Measurements from ENCODE around the gene ARHGDIB. TPM values are rescaled to one million over a fixed set of nuclear protein-coding genes. Genes with fewer than 3 reads are reported as not detected.

ARHGDIB gene
- polyA plus RNA-seq, 3 donors, result 50.2 to 56.4 (median 50.4) TPM

GRCh38 chr12:14902465-14902864, 58.9 kb downstream of the ARHGDIB start:
- no peak for DNase-seq

DNA sequence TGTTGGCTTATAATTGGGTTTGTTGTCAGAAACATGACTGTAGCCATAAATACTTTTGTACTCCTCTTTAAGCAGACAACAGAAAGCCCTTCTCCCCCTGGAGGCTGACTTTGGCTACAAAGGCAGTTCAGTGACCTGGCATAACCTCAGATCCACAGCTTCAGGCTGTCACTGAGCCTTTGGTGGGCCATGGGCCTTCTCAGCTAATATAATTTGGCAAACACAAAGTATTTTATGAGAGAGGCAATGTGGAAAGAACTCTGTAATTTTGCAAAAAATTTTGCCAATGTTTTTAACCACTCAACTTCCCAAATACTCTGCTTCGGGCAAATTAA, 60.2 kb downstream of the ARHGDIB start:
- no peak for DNase-seq

DNA sequence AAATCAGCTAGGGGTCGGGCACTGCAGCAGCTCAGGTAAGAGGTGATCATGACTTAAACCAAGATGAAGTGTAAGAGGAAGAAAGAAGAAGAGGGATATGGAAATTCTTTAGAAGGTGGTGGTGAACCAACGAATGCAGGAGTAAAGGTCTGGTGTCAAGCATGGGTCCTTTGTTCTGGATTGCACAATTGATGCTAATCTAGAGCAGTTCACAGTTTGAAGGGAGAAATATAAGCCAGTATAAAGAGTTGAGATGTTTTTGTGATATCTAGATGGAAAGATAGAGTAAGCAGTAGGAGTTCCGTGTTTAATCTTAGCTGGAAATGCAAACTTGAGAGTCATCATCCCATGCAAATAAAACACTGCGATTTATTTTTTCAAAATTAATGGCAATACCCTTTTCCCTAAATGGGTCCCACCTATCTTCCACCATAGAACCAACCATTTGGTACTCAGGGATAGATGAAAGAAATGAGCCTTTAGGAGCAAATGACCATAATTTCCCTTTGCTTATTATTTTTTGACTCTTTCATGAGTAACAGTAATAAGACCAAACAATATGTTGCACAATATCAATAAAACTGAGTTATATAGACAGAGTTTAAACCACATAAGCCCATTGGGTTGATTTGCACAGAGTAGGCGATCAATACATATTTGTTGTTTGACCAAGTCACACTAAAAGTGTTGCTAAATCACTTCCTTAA, 60.7 kb downstream of the ARHGDIB start:
- no peak for DNase-seq

DNA sequence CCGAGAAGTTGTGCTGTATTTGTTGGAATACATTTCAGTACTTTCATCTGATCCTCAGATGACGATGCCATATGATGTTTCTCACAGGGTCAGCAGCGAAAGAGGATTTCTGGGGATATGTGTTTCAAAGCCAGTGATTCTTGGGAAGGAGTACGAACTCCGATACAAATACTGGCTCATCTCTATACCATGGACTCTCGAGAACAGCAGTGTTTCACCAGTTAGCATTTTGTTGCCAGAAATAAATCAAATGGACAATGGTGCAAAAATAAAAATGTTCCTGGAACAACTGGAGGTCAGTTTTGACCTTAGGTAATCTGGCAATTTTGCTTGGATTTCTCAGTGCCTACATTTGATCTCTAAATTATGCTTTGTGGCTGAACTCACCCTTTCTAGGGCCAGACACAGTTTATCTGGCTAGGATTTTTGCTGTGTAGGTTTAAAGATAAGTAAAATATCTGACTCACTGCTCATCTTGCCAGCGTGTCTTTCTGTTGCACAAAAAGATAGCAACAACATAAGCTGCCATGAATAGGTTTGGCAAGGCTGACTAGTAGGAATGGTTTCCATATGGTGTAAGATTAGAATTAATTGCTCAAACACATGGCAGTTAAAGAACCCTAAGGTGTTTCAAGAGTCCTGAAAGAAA, 64.8 kb downstream of the ARHGDIB start:
- DNase-seq, result no peak

DNA sequence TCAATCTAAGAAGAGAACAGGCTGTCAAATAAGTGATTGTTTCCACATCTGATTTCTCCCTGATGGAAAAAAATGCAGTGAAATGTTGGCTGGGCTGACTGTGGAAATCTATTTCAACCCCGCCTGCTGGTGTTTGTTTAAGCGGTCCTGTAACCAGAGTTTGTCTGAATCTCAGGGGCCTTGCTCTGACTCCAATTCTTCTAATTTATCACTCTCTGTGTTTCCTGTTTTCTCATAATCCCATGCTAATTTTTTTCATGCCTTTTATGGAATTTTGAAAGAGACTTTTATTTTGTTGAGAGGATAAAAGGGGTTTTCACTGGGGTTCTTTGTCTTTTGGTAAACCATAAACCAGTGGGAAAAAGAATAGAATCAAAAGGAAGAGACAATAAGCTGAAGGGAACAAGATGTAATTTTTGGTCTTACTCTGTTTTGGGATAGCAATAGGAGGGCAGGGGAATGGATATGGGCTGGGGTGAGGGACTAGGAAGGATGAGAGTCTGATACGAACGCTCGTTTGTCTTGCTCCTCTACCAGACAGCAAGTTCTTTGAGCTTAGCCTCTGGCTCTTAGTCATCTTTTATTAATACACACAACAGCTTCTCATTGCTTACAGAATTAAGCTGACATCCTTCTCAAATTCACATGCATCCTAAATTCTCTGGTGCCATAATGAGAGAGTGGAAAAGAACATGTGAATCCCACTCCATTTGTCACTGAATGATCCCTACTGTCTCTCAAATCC, 67.7 kb downstream of the ARHGDIB start:
- DNase-seq, result peak; percentile 46

DNA sequence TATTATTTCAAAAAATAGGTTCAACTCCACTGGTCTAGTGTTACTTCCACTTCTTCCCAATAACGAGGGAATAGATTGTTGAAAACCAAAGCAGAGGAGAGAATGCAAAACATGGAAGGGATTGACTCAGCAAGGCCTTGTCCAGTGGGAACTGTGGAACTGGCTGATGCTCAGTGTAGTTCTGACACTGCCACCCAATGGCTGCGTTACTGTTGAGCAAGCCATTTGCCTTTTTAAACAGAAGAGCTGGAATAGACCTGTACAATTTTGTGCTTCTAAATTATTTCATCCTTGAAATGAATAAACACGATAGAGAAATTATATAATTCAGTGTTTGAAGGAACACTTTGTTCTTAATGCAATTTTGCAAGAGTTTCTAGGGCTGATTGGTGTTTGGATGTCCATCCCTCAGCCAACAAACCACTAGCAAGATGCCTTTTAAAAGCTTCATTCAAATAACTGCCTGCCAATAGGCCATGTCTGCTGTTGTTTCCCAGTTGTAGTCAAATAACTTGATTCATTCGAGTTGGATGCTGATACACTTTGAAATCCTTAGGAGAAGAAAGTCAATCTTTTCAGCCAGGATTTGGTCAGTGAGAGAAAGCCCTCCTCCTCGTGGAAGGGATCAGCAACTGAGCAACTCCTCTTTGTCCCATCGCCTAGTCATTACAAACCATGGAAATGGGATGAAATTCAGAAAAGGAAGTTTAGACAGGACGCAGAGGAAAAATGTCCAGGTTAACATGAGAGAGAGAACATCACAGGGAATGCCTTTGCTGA, 68.5 kb downstream of the ARHGDIB start:
- no peak for DNase-seq

Other genes starting within 250 kb of the ARHGDIB start
- gene WBP11, start 158.1 kb downstream of the ARHGDIB start, polyA plus RNA-seq (ENCODE audit: insufficient read length in 3 of 3), result 100 to 1,000 TPM in 2 of 3 donors, 10 to 100 TPM in 1; 89.7 to 104 (median 103) TPM
- 1 to 10 TPM; 3.9 to 4.6 (median 4.1) TPM for gene C12orf60, start 157.9 kb downstream of the ARHGDIB start, polyA plus RNA-seq (ENCODE audit: insufficient read length in 3 of 3)
- 1 to 10 TPM; 2.2 to 2.3 (median 2.3) TPM for gene SMCO3, start 147.4 kb downstream of the ARHGDIB start, polyA plus RNA-seq (ENCODE audit: insufficient read length in 3 of 3)
- under 1 TPM; 0.16 to 0.23 (median 0.16) TPM for gene ART4, start 118.1 kb downstream of the ARHGDIB start, polyA plus RNA-seq (ENCODE audit: insufficient read length in 3 of 3)
- gene MGP, start 75.7 kb downstream of the ARHGDIB start, polyA plus RNA-seq (ENCODE audit: insufficient read length in 3 of 3), result 10 to 100 TPM; 27.4 to 52.6 (median 36.0) TPM
- 10 to 100 TPM; 20.6 to 27.6 (median 23.0) TPM for gene ERP27, start 23.1 kb downstream of the ARHGDIB start, polyA plus RNA-seq (ENCODE audit: insufficient read length in 3 of 3)
- under 1 TPM in 1 of 3 donors, not detected in 2; 0.11 TPM for gene PDE6H, start 11.4 kb upstream of the ARHGDIB start, polyA plus RNA-seq (ENCODE audit: insufficient read length in 3 of 3)